Suprapubic skin (tissue), 4 donors: ENCODE measurements around the gene EFEMP2. TPM values are rescaled to one million over a fixed set of nuclear protein-coding genes. Genes with fewer than 3 reads are reported as not detected.

ENCODE experiments used
- DNase-seq, 2 donors: peaks; one replicate each; pipeline ENCODE4 v3.0.0-alpha.2; 2019; ENCODE audit warnings: low spot score in 2 of 2
- H3K27ac ChIP-seq: fragments of 200-600 bp; sonication (generic); one replicate; pipeline ENCODE4 v1.5.1; 2019
- H3K27me3 ChIP-seq: fragments of 200-600 bp; sonication (generic); one replicate; pipeline ENCODE4 v1.5.1; 2019
- H3K36me3 ChIP-seq: fragments of 200-600 bp; sonication (generic); one replicate; pipeline ENCODE4 v1.5.1; 2019
- H3K4me1 ChIP-seq: fragments of 200-600 bp; sonication (generic); one replicate; pipeline ENCODE4 v1.5.1; 2019
- H3K4me3 ChIP-seq: fragments of 200-600 bp; sonication (generic); one replicate; pipeline ENCODE4 v1.5.1; 2019; ENCODE audit warnings: mild to moderate bottlenecking
- H3K9me3 ChIP-seq: fragments of 200-600 bp; sonication (generic); one replicate; pipeline ENCODE4 v1.5.1; 2019
- EP300 ChIP-seq: sonication (generic); formaldehyde crosslinking; IDR thresholded peaks from one replicate; pipeline ENCODE4 v1.6.1; 2017; ENCODE audit warnings: antibody characterized with exemption
- POLR2A ChIP-seq, 2 donors: fragments of 450-650 bp; IDR thresholded peaks; one replicate each; pipeline ENCODE4 v1.6.1; 2017; ENCODE audit warnings: antibody characterized with exemption in 2 of 2, mild to moderate bottlenecking in 2 of 2, moderate library complexity in 2 of 2
- POLR2AphosphoS5 ChIP-seq, 3 donors: sonication (generic); formaldehyde crosslinking; IDR thresholded peaks; one replicate each; pipeline ENCODE4 v1.6.1; 2017; ENCODE audit warnings: antibody characterized with exemption in 3 of 3
- WGBS: methylation state at CpG from one replicate; pipeline ENCODE4 v1.1.5; 2018; 5-methylcytosine and 5-hydroxymethylcytosine counted together
- total RNA-seq, 4 donors: library from RNA; depleted of rRNA; stranded (reverse); fragments of >200 nt; gene quantifications; one replicate each; pipeline ENCODE4 v1.1.0, GENCODE V29; 2016
- TF ChIP-seq, protein P1 (sequence below), 2 donors: fragments of 200-600 bp in 1 of 2; fragments of 450-650 bp in 1 of 2; sonication (generic) in 1 of 2; IDR thresholded peaks; one replicate each; pipeline ENCODE4 v1.5.1; 2016 to 2019; ENCODE audit warnings: antibody characterized with exemption in 2 of 2, mild to moderate bottlenecking in 1 of 2, moderate library complexity in 1 of 2

Gene EFEMP2
- total RNA-seq, 4 donors from 2014 or later, result 7.3 to 22.0 (median 13.0) TPM

DNA sequence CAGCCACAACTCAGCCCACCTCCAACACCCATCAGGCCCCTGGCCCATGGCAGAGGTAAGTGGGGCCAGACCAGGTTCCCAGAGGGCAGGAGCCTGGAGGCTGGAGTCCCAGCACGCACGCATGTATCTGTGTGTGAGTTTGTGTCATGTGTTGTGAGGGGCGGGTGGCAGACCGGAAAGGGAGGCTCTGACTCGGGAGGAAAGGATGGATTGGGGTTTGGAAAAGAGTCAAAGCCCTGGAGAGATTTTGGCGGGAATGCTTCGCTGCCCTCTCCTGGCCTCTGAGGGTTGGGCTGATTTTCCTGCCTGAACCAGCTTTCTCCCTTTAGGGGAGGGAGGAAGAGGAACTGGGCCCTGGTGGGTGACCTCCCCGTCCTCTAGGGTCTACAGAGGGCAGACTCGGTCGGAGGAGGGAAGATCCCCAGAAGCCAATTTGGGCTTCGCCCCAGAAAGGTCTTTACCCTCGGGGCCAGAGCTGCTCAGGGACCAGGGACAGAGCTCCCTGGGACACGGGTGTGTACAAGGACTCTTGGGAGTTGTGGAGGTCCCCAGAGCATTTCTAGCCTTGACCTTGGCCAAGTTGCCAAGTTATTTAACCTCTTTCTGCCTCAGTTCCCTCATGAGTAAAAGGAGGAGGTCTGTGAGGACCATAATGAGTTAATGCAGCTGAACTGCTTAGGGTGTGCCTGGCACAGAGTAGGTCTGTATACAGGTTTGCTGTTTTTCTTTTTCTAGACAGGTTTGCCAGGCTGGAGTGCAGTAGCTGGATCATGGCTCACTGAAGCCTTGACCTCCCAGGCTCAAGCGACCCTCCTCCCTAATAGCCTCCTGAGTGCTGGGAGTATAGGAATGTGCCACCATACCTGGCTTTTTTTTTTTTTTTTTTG lies 39.3 kb upstream of the EFEMP2 start:
- no peaks in the 10 kb centered on the region for H3K9me3 ChIP-seq
- H3K4me1 ChIP-seq, result peaks cover 55% of the 10 kb centered on the region
- no peak overlapping the region for H3K4me3 ChIP-seq
- no peaks in the 10 kb centered on the region for H3K27me3 ChIP-seq
- H3K27ac ChIP-seq, result peak overlapping the region; percentile 23
- no peaks in the 10 kb centered on the region for H3K36me3 ChIP-seq
- WGBS, result 4% methylated on average over 13 of the region's 14 CpGs
- no peak for TF ChIP-seq POLR2A (IDR thresholded peaks at IDR 0.05)
- TF ChIP-seq POLR2AphosphoS5 (IDR thresholded peaks at IDR 0.05), result peak in 1 of 3 donors; percentile 20
- DNase-seq, result peak; percentile 83 to 89

DNA sequence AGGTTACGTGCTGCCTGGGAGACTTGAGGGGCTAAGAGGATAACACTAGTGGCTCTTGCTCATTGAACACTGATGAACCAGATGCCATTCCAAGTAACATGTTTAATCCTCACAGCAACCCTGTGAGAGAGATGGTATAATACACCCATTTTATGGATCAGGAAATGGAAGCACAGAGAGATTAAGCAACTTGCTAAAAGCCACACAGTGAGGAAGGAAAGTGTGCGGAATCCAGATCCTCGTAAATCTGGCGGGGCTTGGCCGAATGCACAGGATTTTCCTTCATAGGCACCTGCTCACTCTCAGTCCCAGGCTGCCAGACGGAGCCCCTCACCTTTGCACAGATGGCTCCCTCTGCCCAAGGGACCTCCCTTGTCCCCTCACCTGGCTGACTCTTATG lies 35.3 kb upstream of the EFEMP2 start:
- Histone ChIP-seq H3K4me3 (no peak overlapping the region), H3K36me3 (no peaks in the 10 kb centered on the region), H3K4me1 (peaks cover 19% of the 10 kb centered on the region), H3K27ac (no peak overlapping the region), H3K27me3 (no peaks in the 10 kb centered on the region), H3K9me3 (no peaks in the 10 kb centered on the region)
- TF ChIP-seq POLR2A (IDR thresholded peaks at IDR 0.05), result no peak
- no peak for TF ChIP-seq POLR2AphosphoS5 (IDR thresholded peaks at IDR 0.05)
- TF ChIP-seq, protein P1, sequence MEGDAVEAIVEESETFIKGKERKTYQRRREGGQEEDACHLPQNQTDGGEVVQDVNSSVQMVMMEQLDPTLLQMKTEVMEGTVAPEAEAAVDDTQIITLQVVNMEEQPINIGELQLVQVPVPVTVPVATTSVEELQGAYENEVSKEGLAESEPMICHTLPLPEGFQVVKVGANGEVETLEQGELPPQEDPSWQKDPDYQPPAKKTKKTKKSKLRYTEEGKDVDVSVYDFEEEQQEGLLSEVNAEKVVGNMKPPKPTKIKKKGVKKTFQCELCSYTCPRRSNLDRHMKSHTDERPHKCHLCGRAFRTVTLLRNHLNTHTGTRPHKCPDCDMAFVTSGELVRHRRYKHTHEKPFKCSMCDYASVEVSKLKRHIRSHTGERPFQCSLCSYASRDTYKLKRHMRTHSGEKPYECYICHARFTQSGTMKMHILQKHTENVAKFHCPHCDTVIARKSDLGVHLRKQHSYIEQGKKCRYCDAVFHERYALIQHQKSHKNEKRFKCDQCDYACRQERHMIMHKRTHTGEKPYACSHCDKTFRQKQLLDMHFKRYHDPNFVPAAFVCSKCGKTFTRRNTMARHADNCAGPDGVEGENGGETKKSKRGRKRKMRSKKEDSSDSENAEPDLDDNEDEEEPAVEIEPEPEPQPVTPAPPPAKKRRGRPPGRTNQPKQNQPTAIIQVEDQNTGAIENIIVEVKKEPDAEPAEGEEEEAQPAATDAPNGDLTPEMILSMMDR (IDR thresholded peaks at IDR 0.05), result no peak
- no peak for TF ChIP-seq EP300
- WGBS, result 82% methylated on average over 6 of the region's 6 CpGs
- no peak for DNase-seq

DNA sequence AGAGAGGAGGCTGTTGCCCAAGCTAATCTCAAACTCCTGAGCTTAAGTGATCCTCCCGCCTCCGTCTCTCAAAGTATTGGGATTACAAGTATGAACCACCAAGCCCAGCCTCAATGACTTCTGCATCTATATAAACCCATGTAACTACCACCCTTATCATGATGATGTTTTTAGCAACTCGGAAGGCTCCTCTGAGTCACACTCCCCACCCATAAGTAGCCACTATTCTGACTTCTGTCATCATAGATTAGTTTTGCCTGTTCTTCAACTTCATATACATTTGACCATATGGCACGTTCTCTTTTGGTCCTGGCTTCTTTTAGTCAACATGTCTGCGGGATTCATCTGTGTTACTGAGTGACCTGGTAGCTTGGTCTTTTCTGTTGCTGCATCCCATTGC lies 34.0 kb upstream of the EFEMP2 start:
- Histone ChIP-seq H3K4me1 (peaks cover 6% of the 10 kb centered on the region), H3K27ac (no peak overlapping the region), H3K9me3 (no peaks in the 10 kb centered on the region), H3K4me3 (no peak overlapping the region), H3K36me3 (no peaks in the 10 kb centered on the region), H3K27me3 (no peaks in the 10 kb centered on the region)
- no peak for TF ChIP-seq POLR2A (IDR thresholded peaks at IDR 0.05)
- TF ChIP-seq, protein P1 (IDR thresholded peaks at IDR 0.05), result no peak
- TF ChIP-seq POLR2AphosphoS5 (IDR thresholded peaks at IDR 0.05), result no peak
- TF ChIP-seq EP300, result no peak
- no peak for DNase-seq
- WGBS, result 85% methylated on average over 5 of the region's 5 CpGs

DNA sequence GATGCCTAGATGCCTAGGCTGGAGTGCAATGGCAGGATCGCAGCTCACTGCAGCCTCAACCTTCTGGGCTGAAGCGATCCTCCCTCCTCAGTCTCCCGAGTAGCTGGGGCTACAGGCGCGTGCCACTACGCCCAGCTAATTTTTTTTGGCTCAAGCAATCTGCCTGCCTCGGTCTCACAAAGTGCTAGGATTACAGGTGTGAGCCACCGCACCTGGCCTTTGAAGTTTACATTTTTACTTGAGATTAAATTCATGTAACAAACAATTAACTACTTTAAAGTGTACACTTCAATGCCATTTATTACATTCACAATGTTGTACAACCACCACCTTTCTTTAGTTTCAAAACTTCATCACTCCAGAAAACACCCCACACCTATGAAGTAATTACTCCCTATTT lies 31.1 kb upstream of the EFEMP2 start:
- Histone ChIP-seq H3K27ac (no peak overlapping the region), H3K4me1 (peaks cover 22% of the 10 kb centered on the region), H3K4me3 (no peak overlapping the region), H3K36me3 (no peaks in the 10 kb centered on the region), H3K27me3 (no peaks in the 10 kb centered on the region), H3K9me3 (no peaks in the 10 kb centered on the region)
- 78% methylated on average over 8 of the region's 8 CpGs for WGBS
- DNase-seq, result no peak
- TF ChIP-seq POLR2AphosphoS5 (IDR thresholded peaks at IDR 0.05) (no peak), POLR2A (IDR thresholded peaks at IDR 0.05) (no peak), EP300 (no peak)
- TF ChIP-seq, protein P1 (IDR thresholded peaks at IDR 0.05), result no peak

DNA sequence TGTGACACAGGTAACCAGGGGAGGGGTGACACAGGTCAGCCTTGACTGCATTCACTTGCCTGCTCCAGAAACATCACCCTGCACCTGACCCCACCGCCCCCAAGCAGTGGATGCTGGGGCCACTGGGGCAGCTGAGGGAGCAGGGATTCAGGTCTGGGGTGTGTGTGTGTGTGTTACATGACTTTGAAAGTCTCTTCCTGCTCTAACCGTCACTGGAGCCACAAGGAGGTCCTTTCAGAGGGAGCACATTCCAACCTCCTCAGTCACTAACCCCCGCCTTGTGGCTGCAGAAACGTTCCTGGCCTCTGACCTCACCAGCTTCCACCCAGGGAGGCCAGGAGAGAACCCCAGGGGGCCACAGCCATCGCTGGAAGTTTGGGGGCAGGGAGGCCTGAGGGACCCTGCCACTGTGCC lies 30.5 kb upstream of the EFEMP2 start:
- Histone ChIP-seq H3K4me1 (peaks cover 26% of the 10 kb centered on the region), H3K36me3 (no peaks in the 10 kb centered on the region), H3K4me3 (no peak overlapping the region), H3K9me3 (no peaks in the 10 kb centered on the region), H3K27ac (no peak overlapping the region), H3K27me3 (no peaks in the 10 kb centered on the region)
- 19% methylated on average over 4 of the region's 5 CpGs for WGBS
- no peak for DNase-seq
- TF ChIP-seq POLR2A (IDR thresholded peaks at IDR 0.05), result no peak
- no peak for TF ChIP-seq POLR2AphosphoS5 (IDR thresholded peaks at IDR 0.05)
- TF ChIP-seq EP300, result no peak
- TF ChIP-seq, protein P1 (IDR thresholded peaks at IDR 0.05), result no peak
